GM23338 (cell line): Measurements from ENCODE around the gene FKBP1A. TPM values are rescaled to one million over a fixed set of nuclear protein-coding genes. Genes with fewer than 3 reads are reported as not detected.

Source experiments
- ATAC-seq: fragments of 200-7000 bp; cut with Tn5 transposase; 3 replicates; pipeline ENCODE4 v1.9.1; 2020
- DNase-seq: peaks from one replicate; pipeline ENCODE4 v3.0.0-alpha.2; 2015; ENCODE audit warnings: low spot score
- H2AFZ ChIP-seq: fragments of 200-600 bp; sonication (generic); 2 replicates; pipeline ENCODE4 v1.8.0; 2016; ENCODE audit warnings: antibody characterized with exemption, mild to moderate bottlenecking, moderate library complexity
- H3F3A ChIP-seq: fragments of 200-600 bp; sonication (generic); replicated peaks from 2 replicates; pipeline ENCODE4 v1.8.0; 2017; ENCODE audit warnings: antibody characterized with exemption, mixed run types, low read depth
- H3K27ac ChIP-seq: fragments of 200-600 bp; sonication (generic); 2 replicates; pipeline ENCODE4 v1.6.1; 2016; ENCODE audit warnings: low read depth
- H3K27me3 ChIP-seq: fragments of 200-600 bp; sonication (generic); 2 replicates; pipeline ENCODE4 v1.8.0; 2016; ENCODE audit warnings: mild to moderate bottlenecking, mixed run types, moderate library complexity; ENCODE audit not compliant: insufficient read depth
- H3K36me3 ChIP-seq: fragments of 200-600 bp; sonication (generic); 2 replicates; pipeline ENCODE4 v1.8.0; 2016; ENCODE audit warnings: mild to moderate bottlenecking; ENCODE audit not compliant: insufficient read depth
- H3K4me1 ChIP-seq: fragments of 200-600 bp; sonication (generic); 2 replicates; pipeline ENCODE4 v1.8.0; 2016; ENCODE audit warnings: mild to moderate bottlenecking, moderate library complexity; ENCODE audit not compliant: insufficient read depth
- H3K4me2 ChIP-seq: fragments of 200-600 bp; sonication (generic); 2 replicates; pipeline ENCODE4 v1.7.1; 2017; ENCODE audit warnings: mixed run types
- H3K4me3 ChIP-seq: fragments of 200-600 bp; sonication (generic); 2 replicates; pipeline ENCODE4 v1.6.1; 2016; ENCODE audit warnings: mixed run types
- H3K79me2 ChIP-seq: fragments of 200-600 bp; sonication (generic); replicated peaks from 2 replicates; pipeline ENCODE4 v1.8.0; 2017; ENCODE audit warnings: mild to moderate bottlenecking; ENCODE audit not compliant: insufficient read depth
- H3K9me2 ChIP-seq: fragments of 200-600 bp; sonication (generic); 2 replicates; pipeline ENCODE4 v1.8.0; 2017; ENCODE audit not compliant: insufficient read depth
- H4K20me1 ChIP-seq: fragments of 200-600 bp; sonication (generic); replicated peaks from 2 replicates; pipeline ENCODE4 v1.8.0; 2017; ENCODE audit warnings: mild to moderate bottlenecking; ENCODE audit not compliant: insufficient read depth
- H3K27ac Mint-ChIP-seq: 2 replicates; pipeline ENCODE4 v1.8.0; 2020; ENCODE audit warnings: inconsistent platforms, mild to moderate bottlenecking, moderate library complexity, mixed read lengths
- H3K27me3 Mint-ChIP-seq: 3 replicates; pipeline ENCODE4 v1.8.0; 2022; ENCODE audit warnings: low read depth, mild to moderate bottlenecking, moderate library complexity, mixed read lengths, inconsistent platforms; ENCODE audit not compliant: insufficient read depth, poor library complexity
- H3K36me3 Mint-ChIP-seq: 3 replicates; pipeline ENCODE4 v1.8.0; 2021; ENCODE audit warnings: low read depth, mild to moderate bottlenecking, inconsistent platforms, moderate library complexity, mixed read lengths
- H3K4me1 Mint-ChIP-seq: 3 replicates; pipeline ENCODE4 v1.8.0; 2020; ENCODE audit warnings: mild to moderate bottlenecking, inconsistent platforms, mixed read lengths
- H3K4me3 Mint-ChIP-seq: 3 replicates; pipeline ENCODE4 v1.8.0; 2021; ENCODE audit warnings: moderate library complexity, mild to moderate bottlenecking, inconsistent platforms, mixed read lengths
- H3K9me3 Mint-ChIP-seq: 3 replicates; pipeline ENCODE4 v1.8.0; 2020; ENCODE audit warnings: moderate library complexity, mild to moderate bottlenecking, inconsistent platforms, mixed read lengths
- CREB1 ChIP-seq: fragments of 250-450 bp; sonication (Bioruptor Pico); IDR thresholded peaks from 2 replicates; pipeline ENCODE4 v1.5.0; 2020; ENCODE audit warnings: low read depth, mild to moderate bottlenecking, moderate library complexity
- EZH2 ChIP-seq: fragments of 200-600 bp; sonication (generic); IDR thresholded peaks from one replicate; pipeline ENCODE4 v1.8.0; 2017; ENCODE audit warnings: antibody characterized with exemption, mild to moderate bottlenecking, low read depth; ENCODE audit not compliant: unreplicated experiment
- EZH2phosphoT487 ChIP-seq: fragments of 200-600 bp; sonication (generic); IDR thresholded peaks from one replicate; pipeline ENCODE4 v1.8.1; 2018; ENCODE audit warnings: antibody characterized with exemption; ENCODE audit not compliant: unreplicated experiment
- JUNB ChIP-seq: IDR thresholded peaks from one replicate; pipeline ENCODE4 v1.6.1; 2016; ENCODE audit warnings: antibody characterized with exemption; ENCODE audit not compliant: unreplicated experiment
- NANOG ChIP-seq: IDR thresholded peaks from 2 replicates; pipeline ENCODE4 v1.6.1; 2016; ENCODE audit warnings: antibody characterized with exemption, borderline replicate concordance
- POLR2AphosphoS5 ChIP-seq: IDR thresholded peaks from 2 replicates; pipeline ENCODE4 v1.6.1; 2016; ENCODE audit warnings: antibody characterized with exemption, low read depth
- STAT1 ChIP-seq: IDR thresholded peaks from one replicate; pipeline ENCODE4 v1.6.1; 2016; ENCODE audit warnings: antibody characterized with exemption; ENCODE audit not compliant: unreplicated experiment
- ZNF114 ChIP-seq: fragments of 250-450 bp; sonication (Bioruptor Pico); IDR thresholded peaks from 2 replicates; pipeline ENCODE4 v1.5.0; 2020; ENCODE audit warnings: mild to moderate bottlenecking, moderate library complexity
- ZNF331 ChIP-seq: fragments of 250-450 bp; sonication (Bioruptor Pico); IDR thresholded peaks from 2 replicates; pipeline ENCODE4 v1.5.0; 2020; ENCODE audit warnings: low read depth, mild to moderate bottlenecking, moderate library complexity
- polyA plus RNA-seq: library from polyadenylated mRNA; unstranded; fragments of >200 nt; fragmentation: Nextera tagmentation; extraction: Ambion mirVana; gene quantifications from 2 replicates; pipeline ENCODE4 v1.2.1, GENCODE V29; 2016
- total RNA-seq: library from RNA; depleted of rRNA; stranded (reverse); fragments of >200 nt; shearing (Covaris generic); gene quantifications from 2 replicates; pipeline ENCODE4 v1.2.3, GENCODE V29; 2014
- TF ChIP-seq, protein P1 (sequence below): fragments of 250-450 bp; sonication (Bioruptor Pico); IDR thresholded peaks from 2 replicates; pipeline ENCODE4 v1.5.0; 2020; ENCODE audit warnings: mild to moderate bottlenecking, moderate library complexity
- TF ChIP-seq, protein P2 (sequence below): IDR thresholded peaks from 2 replicates; pipeline ENCODE4 v1.6.1; 2016; ENCODE audit warnings: antibody characterized with exemption
- TF ChIP-seq, protein P3 (sequence below): IDR thresholded peaks from one replicate; pipeline ENCODE4 v1.6.1; 2018; ENCODE audit warnings: antibody characterized with exemption; ENCODE audit not compliant: unreplicated experiment
- TF ChIP-seq, protein P4 (sequence below), 2 experiments: fragments of 200-600 bp in 1 of 2; sonication (generic) in 1 of 2; conservative IDR thresholded peaks; 2 replicates each; pipeline versions ENCODE4 v1.5.1 to v1.6.1; 2016 to 2017; ENCODE audit warnings: antibody characterized with exemption in 2 of 2, low read depth in 2 of 2, mild to moderate bottlenecking in 2 of 2, moderate library complexity in 1 of 2

Gene FKBP1A
- total and polyA plus RNA-seq, 2 experiments from 2014 or later, result 171 to 350 TPM

DNA sequence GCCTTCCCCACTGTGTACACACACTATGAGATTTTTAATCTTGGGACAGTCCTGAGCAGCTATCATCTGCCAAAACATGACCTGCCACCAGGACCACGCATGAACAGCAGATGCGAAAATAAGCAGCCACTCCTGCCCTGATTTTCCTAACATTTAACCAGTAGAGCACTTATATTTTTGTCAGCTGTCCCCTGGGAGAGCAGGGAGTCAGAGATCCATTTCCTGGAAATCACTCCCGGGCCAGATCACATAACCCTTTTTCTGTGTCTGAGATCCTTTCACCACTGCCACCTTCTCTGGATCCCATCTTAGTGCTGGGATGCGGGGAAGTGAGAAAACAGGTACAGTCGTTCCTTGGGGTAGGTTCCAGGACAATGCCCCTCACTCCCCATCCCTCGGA lies 69.6 kb downstream of the FKBP1A start:
- Mint-ChIP-seq H3K27ac (no peak overlapping the region), H3K9me3 (no peaks in the 10 kb centered on the region), H3K4me1 (peaks cover 8% of the 10 kb centered on the region; the same call in 2 of the 3 replicates), H3K36me3 (no peaks in the 10 kb centered on the region; the same call in 1 of the 3 replicates), H3K27me3 (peaks cover 7% of the 10 kb centered on the region), H3K4me3 (no peak overlapping the region)
- Histone ChIP-seq H3K4me1 (peaks cover 7% of the 10 kb centered on the region), H4K20me1 (peaks cover 16% of the 10 kb centered on the region; the same call in 1 of the 2 replicates), H3K27ac (no peak overlapping the region), H3K4me2 (no peak overlapping the region), H3F3A (no peaks in the 10 kb centered on the region), H3K9me2 (no peaks in the 10 kb centered on the region), H3K36me3 (no peaks in the 10 kb centered on the region), H3K27me3 (no peaks in the 10 kb centered on the region), H3K4me3 (no peak overlapping the region), H2AFZ (no peak overlapping the region), H3K79me2 (peaks cover 27% of the 10 kb centered on the region)
- no peak for ATAC-seq
- TF ChIP-seq EZH2 (no peak), POLR2AphosphoS5 (no peak), STAT1 (no peak), JUNB (no peak), NANOG (no peak), ZNF331 (CRISPR knock-in tag) (no peak), ZNF114 (CRISPR knock-in tag) (no peak), EZH2phosphoT487 (no peak), CREB1 (CRISPR knock-in tag) (no peak)
- TF ChIP-seq, protein P1, sequence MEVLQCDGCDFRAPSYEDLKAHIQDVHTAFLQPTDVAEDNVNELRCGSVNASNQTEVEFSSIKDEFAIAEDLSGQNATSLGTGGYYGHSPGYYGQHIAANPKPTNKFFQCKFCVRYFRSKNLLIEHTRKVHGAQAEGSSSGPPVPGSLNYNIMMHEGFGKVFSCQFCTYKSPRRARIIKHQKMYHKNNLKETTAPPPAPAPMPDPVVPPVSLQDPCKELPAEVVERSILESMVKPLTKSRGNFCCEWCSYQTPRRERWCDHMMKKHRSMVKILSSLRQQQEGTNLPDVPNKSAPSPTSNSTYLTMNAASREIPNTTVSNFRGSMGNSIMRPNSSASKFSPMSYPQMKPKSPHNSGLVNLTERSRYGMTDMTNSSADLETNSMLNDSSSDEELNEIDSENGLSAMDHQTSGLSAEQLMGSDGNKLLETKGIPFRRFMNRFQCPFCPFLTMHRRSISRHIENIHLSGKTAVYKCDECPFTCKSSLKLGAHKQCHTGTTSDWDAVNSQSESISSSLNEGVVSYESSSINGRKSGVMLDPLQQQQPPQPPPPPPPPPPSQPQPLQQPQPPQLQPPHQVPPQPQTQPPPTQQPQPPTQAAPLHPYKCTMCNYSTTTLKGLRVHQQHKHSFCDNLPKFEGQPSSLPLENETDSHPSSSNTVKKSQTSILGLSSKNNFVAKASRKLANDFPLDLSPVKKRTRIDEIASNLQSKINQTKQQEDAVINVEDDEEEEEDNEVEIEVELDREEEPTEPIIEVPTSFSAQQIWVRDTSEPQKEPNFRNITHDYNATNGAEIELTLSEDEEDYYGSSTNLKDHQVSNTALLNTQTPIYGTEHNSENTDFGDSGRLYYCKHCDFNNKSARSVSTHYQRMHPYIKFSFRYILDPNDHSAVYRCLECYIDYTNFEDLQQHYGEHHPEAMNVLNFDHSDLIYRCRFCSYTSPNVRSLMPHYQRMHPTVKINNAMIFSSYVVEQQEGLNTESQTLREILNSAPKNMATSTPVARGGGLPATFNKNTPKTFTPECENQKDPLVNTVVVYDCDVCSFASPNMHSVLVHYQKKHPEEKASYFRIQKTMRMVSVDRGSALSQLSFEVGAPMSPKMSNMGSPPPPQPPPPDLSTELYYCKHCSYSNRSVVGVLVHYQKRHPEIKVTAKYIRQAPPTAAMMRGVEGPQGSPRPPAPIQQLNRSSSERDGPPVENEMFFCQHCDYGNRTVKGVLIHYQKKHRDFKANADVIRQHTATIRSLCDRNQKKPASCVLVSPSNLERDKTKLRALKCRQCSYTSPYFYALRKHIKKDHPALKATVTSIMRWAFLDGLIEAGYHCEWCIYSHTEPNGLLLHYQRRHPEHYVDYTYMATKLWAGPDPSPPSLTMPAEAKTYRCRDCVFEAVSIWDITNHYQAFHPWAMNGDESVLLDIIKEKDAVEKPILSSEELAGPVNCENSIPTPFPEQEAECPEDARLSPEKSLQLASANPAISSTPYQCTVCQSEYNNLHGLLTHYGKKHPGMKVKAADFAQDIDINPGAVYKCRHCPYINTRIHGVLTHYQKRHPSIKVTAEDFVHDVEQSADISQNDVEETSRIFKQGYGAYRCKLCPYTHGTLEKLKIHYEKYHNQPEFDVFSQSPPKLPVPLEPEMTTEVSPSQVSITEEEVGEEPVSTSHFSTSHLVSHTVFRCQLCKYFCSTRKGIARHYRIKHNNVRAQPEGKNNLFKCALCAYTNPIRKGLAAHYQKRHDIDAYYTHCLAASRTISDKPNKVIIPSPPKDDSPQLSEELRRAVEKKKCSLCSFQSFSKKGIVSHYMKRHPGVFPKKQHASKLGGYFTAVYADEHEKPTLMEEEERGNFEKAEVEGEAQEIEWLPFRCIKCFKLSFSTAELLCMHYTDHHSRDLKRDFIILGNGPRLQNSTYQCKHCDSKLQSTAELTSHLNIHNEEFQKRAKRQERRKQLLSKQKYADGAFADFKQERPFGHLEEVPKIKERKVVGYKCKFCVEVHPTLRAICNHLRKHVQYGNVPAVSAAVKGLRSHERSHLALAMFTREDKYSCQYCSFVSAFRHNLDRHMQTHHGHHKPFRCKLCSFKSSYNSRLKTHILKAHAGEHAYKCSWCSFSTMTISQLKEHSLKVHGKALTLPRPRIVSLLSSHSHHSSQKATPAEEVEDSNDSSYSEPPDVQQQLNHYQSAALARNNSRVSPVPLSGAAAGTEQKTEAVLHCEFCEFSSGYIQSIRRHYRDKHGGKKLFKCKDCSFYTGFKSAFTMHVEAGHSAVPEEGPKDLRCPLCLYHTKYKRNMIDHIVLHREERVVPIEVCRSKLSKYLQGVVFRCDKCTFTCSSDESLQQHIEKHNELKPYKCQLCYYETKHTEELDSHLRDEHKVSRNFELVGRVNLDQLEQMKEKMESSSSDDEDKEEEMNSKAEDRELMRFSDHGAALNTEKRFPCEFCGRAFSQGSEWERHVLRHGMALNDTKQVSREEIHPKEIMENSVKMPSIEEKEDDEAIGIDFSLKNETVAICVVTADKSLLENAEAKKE (CRISPR knock-in tag), result no peak
- TF ChIP-seq, protein P2, sequence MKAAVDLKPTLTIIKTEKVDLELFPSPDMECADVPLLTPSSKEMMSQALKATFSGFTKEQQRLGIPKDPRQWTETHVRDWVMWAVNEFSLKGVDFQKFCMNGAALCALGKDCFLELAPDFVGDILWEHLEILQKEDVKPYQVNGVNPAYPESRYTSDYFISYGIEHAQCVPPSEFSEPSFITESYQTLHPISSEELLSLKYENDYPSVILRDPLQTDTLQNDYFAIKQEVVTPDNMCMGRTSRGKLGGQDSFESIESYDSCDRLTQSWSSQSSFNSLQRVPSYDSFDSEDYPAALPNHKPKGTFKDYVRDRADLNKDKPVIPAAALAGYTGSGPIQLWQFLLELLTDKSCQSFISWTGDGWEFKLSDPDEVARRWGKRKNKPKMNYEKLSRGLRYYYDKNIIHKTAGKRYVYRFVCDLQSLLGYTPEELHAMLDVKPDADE, result no peak
- TF ChIP-seq, protein P3, sequence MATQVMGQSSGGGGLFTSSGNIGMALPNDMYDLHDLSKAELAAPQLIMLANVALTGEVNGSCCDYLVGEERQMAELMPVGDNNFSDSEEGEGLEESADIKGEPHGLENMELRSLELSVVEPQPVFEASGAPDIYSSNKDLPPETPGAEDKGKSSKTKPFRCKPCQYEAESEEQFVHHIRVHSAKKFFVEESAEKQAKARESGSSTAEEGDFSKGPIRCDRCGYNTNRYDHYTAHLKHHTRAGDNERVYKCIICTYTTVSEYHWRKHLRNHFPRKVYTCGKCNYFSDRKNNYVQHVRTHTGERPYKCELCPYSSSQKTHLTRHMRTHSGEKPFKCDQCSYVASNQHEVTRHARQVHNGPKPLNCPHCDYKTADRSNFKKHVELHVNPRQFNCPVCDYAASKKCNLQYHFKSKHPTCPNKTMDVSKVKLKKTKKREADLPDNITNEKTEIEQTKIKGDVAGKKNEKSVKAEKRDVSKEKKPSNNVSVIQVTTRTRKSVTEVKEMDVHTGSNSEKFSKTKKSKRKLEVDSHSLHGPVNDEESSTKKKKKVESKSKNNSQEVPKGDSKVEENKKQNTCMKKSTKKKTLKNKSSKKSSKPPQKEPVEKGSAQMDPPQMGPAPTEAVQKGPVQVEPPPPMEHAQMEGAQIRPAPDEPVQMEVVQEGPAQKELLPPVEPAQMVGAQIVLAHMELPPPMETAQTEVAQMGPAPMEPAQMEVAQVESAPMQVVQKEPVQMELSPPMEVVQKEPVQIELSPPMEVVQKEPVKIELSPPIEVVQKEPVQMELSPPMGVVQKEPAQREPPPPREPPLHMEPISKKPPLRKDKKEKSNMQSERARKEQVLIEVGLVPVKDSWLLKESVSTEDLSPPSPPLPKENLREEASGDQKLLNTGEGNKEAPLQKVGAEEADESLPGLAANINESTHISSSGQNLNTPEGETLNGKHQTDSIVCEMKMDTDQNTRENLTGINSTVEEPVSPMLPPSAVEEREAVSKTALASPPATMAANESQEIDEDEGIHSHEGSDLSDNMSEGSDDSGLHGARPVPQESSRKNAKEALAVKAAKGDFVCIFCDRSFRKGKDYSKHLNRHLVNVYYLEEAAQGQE, result no peak
- TF ChIP-seq, protein P4, sequence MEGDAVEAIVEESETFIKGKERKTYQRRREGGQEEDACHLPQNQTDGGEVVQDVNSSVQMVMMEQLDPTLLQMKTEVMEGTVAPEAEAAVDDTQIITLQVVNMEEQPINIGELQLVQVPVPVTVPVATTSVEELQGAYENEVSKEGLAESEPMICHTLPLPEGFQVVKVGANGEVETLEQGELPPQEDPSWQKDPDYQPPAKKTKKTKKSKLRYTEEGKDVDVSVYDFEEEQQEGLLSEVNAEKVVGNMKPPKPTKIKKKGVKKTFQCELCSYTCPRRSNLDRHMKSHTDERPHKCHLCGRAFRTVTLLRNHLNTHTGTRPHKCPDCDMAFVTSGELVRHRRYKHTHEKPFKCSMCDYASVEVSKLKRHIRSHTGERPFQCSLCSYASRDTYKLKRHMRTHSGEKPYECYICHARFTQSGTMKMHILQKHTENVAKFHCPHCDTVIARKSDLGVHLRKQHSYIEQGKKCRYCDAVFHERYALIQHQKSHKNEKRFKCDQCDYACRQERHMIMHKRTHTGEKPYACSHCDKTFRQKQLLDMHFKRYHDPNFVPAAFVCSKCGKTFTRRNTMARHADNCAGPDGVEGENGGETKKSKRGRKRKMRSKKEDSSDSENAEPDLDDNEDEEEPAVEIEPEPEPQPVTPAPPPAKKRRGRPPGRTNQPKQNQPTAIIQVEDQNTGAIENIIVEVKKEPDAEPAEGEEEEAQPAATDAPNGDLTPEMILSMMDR (conservative IDR thresholded peaks at IDR 0.05; ENCODE audit: low read depth in 2 of 2), result no peak
- no peak for DNase-seq
